Measurements from ENCODE around the gene ID3. TPM values are rescaled to one million over a fixed set of nuclear protein-coding genes. Genes with fewer than 3 reads are reported as not detected.

ID3 gene
- polyA plus RNA-seq, 4 donors: 78.1 to 157 (median 125) TPM

- 0 to 1% (median 0%) methylated on average over 56 to 85 of the region's 85 CpGs for WGBS, 3 donors
- Histone ChIP-seq H3K9me3 (ENCODE audit: control insufficient read depth in 2 of 2, insufficient read depth in 1 of 2, low read depth in 1 of 2, low read length in 1 of 2) (no peaks in the 10 kb centered on the region), H3K4me1 (ENCODE audit: control insufficient read depth in 3 of 3, insufficient read depth in 2 of 3, low read depth in 1 of 3, low read length in 2 of 3) (peaks cover 12 to 70% (median 19%) of the 10 kb centered on the region in 3 donors), H3K27ac (ENCODE audit: low read depth in 1 of 3, low read length in 2 of 3) (peak within 1 kb of the TSS; percentile 41 to 94 (median 78)), H3K4me3 (ENCODE audit: low read depth in 1 of 3, low read length in 3 of 3) (peak within 1 kb of the TSS; percentile 36 to 72 (median 43)), H3K36me3 (ENCODE audit: control insufficient read depth in 3 of 3, insufficient read depth in 2 of 3, low read depth in 1 of 3, low read length in 3 of 3) (peaks cover 0 to 7% (median 0%) of the 10 kb centered on the region in 3 donors), H3K27me3 (ENCODE audit: control insufficient read depth in 3 of 3, insufficient read depth in 3 of 3, low read length in 3 of 3) (no peaks in the 10 kb centered on the region)
- FAIRE-seq (no peak), DNase-seq (peak; percentile 90 to 94)
Observed at GRCh38 chr1:23530747-23531561, 28.3 kb downstream of the ID3 start, which contains the start of gene E2F2. E2F2 (minus strand) TSS chr1:23531233; CDS start chr1:23530793, 440 bp downstream.

DNA sequence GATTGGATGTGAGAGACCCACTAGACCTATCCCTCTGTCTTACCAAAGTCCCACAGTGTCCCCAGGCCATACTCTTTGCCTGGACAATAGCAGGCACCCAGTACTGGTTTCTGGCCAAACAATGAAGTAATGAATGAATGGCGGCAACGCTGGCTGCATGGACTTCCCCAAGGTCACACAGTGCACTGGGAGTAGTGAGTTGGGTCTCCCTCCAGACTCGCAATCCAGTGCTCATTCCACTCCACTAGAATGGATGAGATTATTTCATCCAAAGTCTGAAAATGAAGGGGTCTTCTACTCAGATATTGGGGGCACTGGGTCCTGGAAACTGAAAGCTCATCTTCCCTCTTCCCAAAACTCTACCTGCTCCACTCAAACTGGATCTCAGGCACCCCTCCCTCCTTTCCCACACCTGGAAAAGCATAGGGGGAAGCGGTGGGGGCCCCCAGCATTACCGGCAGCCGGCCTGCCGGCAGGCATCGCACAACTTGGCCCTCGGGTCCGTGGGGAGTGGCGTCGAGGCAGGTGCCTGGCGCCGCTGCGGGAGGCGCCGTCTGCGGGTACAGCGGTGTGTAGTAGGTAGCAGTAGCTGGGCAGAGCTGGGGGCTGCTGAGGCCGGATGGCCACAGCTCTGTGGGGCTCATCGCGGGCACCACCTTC is 29.1 kb downstream of the ID3 start:
- peaks cover 12 to 77% (median 26%) of the 10 kb centered on the region in 3 donors for H3K4me1 ChIP-seq (ENCODE audit: control insufficient read depth in 3 of 3, insufficient read depth in 2 of 3, low read depth in 1 of 3, low read length in 2 of 3)
- peak overlapping the region in 2 of 3 donors; percentile 78 to 94 for H3K27ac ChIP-seq (ENCODE audit: low read depth in 1 of 3, low read length in 2 of 3)
- no peaks in the 10 kb centered on the region for H3K9me3 ChIP-seq (ENCODE audit: control insufficient read depth in 2 of 2, insufficient read depth in 1 of 2, low read depth in 1 of 2, low read length in 1 of 2)
- DNase-seq (peak in 1 of 2 donors; percentile 59), FAIRE-seq (no peak)
- H3K4me3 ChIP-seq (ENCODE audit: low read depth in 1 of 3, low read length in 3 of 3): peak overlapping the region; percentile 36 to 72 (median 43)
- no peaks in the 10 kb centered on the region for H3K27me3 ChIP-seq (ENCODE audit: control insufficient read depth in 3 of 3, insufficient read depth in 3 of 3, low read length in 3 of 3)
- peaks cover 0 to 7% (median 0%) of the 10 kb centered on the region in 3 donors for H3K36me3 ChIP-seq (ENCODE audit: control insufficient read depth in 3 of 3, insufficient read depth in 2 of 3, low read depth in 1 of 3, low read length in 3 of 3)
- 2 to 5% (median 5%) methylated on average over 19 to 22 of the region's 22 CpGs for WGBS, 3 donors

DNA sequence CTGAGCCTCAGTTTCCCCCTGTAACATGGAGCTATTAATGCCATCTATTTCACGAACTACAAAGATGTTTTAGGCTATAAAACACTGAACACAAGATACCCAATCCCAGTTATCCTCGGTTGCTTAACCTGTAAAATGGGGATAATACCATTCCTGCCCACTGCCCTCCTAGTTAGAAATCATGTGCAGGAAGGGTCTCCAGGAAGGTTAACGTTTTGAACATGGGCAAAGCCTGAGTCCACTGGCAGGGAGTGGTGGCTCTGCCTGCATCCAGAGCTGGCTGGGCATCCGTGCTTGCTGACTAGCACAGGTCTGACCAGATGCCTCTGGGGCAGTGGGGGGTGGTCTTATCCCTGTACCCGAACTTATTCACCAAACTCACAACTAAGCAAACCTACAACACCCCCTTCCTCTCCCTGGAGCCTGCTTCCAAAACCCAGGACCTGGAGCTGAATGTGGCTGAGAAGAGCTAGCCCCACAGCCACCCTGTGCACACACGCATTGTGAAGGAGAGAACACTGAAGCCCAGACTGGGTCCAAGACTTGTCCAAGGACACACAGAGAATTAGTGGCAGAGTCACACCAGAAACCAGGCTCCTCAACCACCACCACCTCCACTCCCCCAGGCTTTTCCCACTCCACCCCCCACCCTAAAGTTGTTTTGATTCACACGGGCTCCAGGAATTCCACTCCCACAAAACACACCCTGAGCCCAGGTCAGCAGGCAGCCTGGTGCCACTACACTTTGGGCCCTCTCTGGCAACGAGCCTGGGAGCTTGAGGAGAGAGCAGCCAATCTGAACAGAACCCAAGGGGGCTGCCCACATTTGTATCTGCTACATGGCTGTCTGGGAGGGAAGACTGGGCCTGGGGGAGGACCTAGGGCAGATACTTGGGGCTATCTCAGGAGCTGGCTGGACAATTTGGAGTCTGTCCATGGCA is 29.9 kb downstream of the ID3 start:
- 28 to 45% (median 28%) methylated on average over 8 of the region's 8 CpGs for WGBS, 3 donors
- H3K9me3 ChIP-seq (ENCODE audit: control insufficient read depth in 2 of 2, insufficient read depth in 1 of 2, low read depth in 1 of 2, low read length in 1 of 2): no peaks in the 10 kb centered on the region
- peak overlapping the region; percentile 72 to 94 (median 78) for H3K27ac ChIP-seq (ENCODE audit: low read depth in 1 of 3, low read length in 2 of 3)
- FAIRE-seq (no peak), DNase-seq (peak; percentile 25 to 72)
- peak overlapping the region in 2 of 3 donors; percentile 43 to 72 for H3K4me3 ChIP-seq (ENCODE audit: low read depth in 1 of 3, low read length in 3 of 3)
- H3K36me3 ChIP-seq (ENCODE audit: control insufficient read depth in 3 of 3, insufficient read depth in 2 of 3, low read depth in 1 of 3, low read length in 3 of 3): peaks cover 0 to 7% (median 0%) of the 10 kb centered on the region in 3 donors
- peaks cover 19 to 85% (median 26%) of the 10 kb centered on the region in 3 donors for H3K4me1 ChIP-seq (ENCODE audit: control insufficient read depth in 3 of 3, insufficient read depth in 2 of 3, low read depth in 1 of 3, low read length in 2 of 3)
- no peaks in the 10 kb centered on the region for H3K27me3 ChIP-seq (ENCODE audit: control insufficient read depth in 3 of 3, insufficient read depth in 3 of 3, low read length in 3 of 3)

DNA sequence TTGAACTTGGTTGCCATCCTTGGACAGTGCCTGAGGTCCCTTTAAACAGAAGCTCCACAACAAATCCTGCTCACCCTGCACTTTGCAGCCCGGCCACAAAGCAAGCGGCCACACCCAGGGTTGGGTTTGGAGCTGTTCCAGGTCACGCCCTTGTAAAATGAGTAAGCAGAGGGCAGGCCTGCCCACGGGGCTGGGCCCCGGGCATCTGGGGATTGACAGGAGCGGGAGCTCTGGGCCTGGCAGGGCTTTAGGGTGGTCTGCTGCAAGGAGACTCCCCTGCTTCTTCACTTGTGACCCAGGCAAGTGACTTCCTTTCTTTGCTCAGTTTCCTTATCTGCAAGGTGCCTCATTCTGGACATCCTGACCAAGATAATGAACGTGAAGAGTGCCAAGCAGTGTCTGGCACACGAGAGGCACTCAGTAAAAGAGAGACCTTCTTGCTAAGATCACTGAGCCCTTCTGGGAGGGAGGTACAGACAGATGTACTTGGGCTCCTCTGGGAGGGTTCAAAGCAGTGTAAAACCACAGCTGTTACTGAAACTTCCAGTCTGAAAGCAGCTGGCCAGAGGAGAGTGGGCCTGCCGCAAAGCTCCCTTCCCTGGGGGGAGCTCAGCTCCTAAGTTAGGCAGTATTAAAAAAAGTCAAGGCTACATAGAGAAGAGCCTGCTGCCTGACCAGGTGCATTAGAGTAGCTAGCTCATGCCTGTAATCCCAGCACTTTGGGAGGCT is 30.9 kb downstream of the ID3 start:
- H3K4me1 ChIP-seq (ENCODE audit: control insufficient read depth in 3 of 3, insufficient read depth in 2 of 3, low read depth in 1 of 3, low read length in 2 of 3): peaks cover 19 to 86% (median 29%) of the 10 kb centered on the region in 3 donors
- peaks cover 0 to 7% (median 0%) of the 10 kb centered on the region in 3 donors for H3K36me3 ChIP-seq (ENCODE audit: control insufficient read depth in 3 of 3, insufficient read depth in 2 of 3, low read depth in 1 of 3, low read length in 3 of 3)
- 3 to 8% (median 6%) methylated on average over 9 of the region's 9 CpGs for WGBS, 3 donors
- no peak for FAIRE-seq
- H3K27ac ChIP-seq (ENCODE audit: low read depth in 1 of 3, low read length in 2 of 3): peak overlapping the region; percentile 72 to 94 (median 78)
- H3K9me3 ChIP-seq (ENCODE audit: control insufficient read depth in 2 of 2, insufficient read depth in 1 of 2, low read depth in 1 of 2, low read length in 1 of 2): no peaks in the 10 kb centered on the region
- DNase-seq: peak; percentile 96 to 98
- no peaks in the 10 kb centered on the region for H3K27me3 ChIP-seq (ENCODE audit: control insufficient read depth in 3 of 3, insufficient read depth in 3 of 3, low read length in 3 of 3)
- H3K4me3 ChIP-seq (ENCODE audit: low read depth in 1 of 3, low read length in 3 of 3): no peak overlapping the region

DNA sequence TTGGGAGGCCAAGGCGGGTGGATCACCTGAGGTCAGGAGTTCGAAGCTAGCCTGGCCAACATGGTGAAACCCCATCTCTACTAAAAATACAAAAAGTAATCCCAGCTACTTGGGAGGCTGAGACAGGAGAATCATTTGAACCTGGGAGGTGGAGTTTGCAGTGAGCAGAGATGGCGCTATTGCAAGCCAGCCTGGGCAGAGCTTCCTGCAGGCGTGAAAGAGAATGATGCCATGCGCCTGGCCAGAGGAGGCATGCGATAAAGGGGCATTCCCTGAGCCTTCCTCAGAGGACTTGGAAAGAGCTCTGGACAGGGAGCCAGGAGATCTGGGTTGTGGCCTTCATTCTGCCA is 31.4 kb downstream of the ID3 start:
- no peak for DNase-seq
- H3K27ac ChIP-seq (ENCODE audit: low read depth in 1 of 3, low read length in 2 of 3): peak overlapping the region; percentile 72 to 78 (median 73)
- WGBS, 3 donors: 25 to 49% (median 28%) methylated on average over 6 of the region's 6 CpGs
- no peaks in the 10 kb centered on the region for H3K9me3 ChIP-seq (ENCODE audit: control insufficient read depth in 2 of 2, insufficient read depth in 1 of 2, low read depth in 1 of 2, low read length in 1 of 2)
- no peak for FAIRE-seq
- peaks cover 0 to 7% (median 0%) of the 10 kb centered on the region in 3 donors for H3K36me3 ChIP-seq (ENCODE audit: control insufficient read depth in 3 of 3, insufficient read depth in 2 of 3, low read depth in 1 of 3, low read length in 3 of 3)
- H3K4me3 ChIP-seq (ENCODE audit: low read depth in 1 of 3, low read length in 3 of 3): no peak overlapping the region
- no peaks in the 10 kb centered on the region for H3K27me3 ChIP-seq (ENCODE audit: control insufficient read depth in 3 of 3, insufficient read depth in 3 of 3, low read length in 3 of 3)
- H3K4me1 ChIP-seq (ENCODE audit: control insufficient read depth in 3 of 3, insufficient read depth in 2 of 3, low read depth in 1 of 3, low read length in 2 of 3): peaks cover 19 to 84% (median 29%) of the 10 kb centered on the region in 3 donors

DNA sequence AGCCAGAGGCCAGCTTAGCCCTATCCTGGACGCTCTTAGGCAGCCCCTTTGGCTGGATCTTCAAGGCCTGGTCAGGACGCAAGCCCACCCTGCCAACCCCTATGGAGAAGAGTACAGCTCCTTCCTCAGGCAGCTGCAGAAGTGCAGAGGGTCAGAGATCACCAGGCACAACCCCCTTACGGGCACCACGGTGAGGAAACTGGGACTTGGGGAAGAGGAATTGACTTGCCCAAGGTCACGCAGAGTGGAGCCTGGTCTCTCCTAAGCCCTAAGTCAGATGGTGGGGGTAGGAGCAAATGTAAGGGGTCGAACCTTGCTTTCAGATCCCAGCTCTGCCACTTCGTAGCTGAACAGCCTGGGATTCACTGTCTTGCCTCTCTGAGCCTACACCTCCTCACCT is 31.9 kb downstream of the ID3 start:
- DNase-seq: no peak
- Histone ChIP-seq H3K9me3 (ENCODE audit: control insufficient read depth in 2 of 2, insufficient read depth in 1 of 2, low read depth in 1 of 2, low read length in 1 of 2) (no peaks in the 10 kb centered on the region), H3K27ac (ENCODE audit: low read depth in 1 of 3, low read length in 2 of 3) (peak overlapping the region; percentile 72 to 78 (median 73)), H3K4me1 (ENCODE audit: control insufficient read depth in 3 of 3, insufficient read depth in 2 of 3, low read depth in 1 of 3, low read length in 2 of 3) (peaks cover 19 to 80% (median 29%) of the 10 kb centered on the region in 3 donors), H3K27me3 (ENCODE audit: control insufficient read depth in 3 of 3, insufficient read depth in 3 of 3, low read length in 3 of 3) (no peaks in the 10 kb centered on the region), H3K4me3 (ENCODE audit: low read depth in 1 of 3, low read length in 3 of 3) (no peak overlapping the region), H3K36me3 (ENCODE audit: control insufficient read depth in 3 of 3, insufficient read depth in 2 of 3, low read depth in 1 of 3, low read length in 3 of 3) (peaks cover 0 to 7% (median 0%) of the 10 kb centered on the region in 3 donors)
- WGBS, 3 donors: 66 to 83% (median 70%) methylated on average over 7 of the region's 7 CpGs
- FAIRE-seq: no peak

DNA sequence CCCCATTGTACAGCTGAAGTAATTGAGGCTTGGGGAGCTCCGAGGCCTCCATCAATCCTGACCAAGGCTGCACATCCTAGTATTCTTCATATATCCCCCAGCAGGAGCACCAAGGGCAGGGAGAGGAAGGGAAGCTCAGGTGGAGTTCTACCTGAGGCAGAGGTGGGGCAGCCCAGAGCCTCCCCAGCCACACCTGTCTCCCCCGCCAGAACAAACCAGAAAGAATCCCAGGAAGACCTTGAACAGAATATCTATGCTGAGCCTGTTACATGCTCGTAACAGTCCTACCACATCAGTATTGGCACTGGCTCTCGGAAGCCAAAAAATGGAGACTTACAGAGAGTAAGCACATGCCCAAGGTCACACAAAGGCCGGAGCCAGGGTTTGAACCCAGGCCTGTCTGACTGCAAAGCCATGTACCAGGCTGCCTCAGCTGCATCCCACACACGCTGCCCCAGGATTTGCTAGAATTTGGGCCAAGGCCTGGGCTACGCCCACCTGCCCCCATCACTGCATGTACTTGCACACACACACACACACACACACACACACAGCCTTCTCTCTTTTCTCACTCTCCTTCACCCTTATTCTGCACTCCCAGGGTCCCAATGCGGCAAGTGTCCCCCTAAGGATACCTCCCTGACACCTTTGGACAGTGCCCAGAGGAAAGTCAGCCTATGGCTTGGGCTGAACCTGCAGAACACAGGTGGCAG is 32.8 kb downstream of the ID3 start:
- Histone ChIP-seq H3K9me3 (ENCODE audit: control insufficient read depth in 2 of 2, insufficient read depth in 1 of 2, low read depth in 1 of 2, low read length in 1 of 2) (no peaks in the 10 kb centered on the region), H3K36me3 (ENCODE audit: control insufficient read depth in 3 of 3, insufficient read depth in 2 of 3, low read depth in 1 of 3, low read length in 3 of 3) (peaks cover 0 to 13% (median 0%) of the 10 kb centered on the region in 3 donors), H3K4me3 (ENCODE audit: low read depth in 1 of 3, low read length in 3 of 3) (no peak overlapping the region), H3K27ac (ENCODE audit: low read depth in 1 of 3, low read length in 2 of 3) (peak overlapping the region in 2 of 3 donors; percentile 49 to 78), H3K27me3 (ENCODE audit: control insufficient read depth in 3 of 3, insufficient read depth in 3 of 3, low read length in 3 of 3) (no peaks in the 10 kb centered on the region), H3K4me1 (ENCODE audit: control insufficient read depth in 3 of 3, insufficient read depth in 2 of 3, low read depth in 1 of 3, low read length in 2 of 3) (peaks cover 17 to 71% (median 25%) of the 10 kb centered on the region in 3 donors)
- WGBS, 3 donors: 67 to 80% (median 77%) methylated on average over 8 of the region's 8 CpGs
- no peak for FAIRE-seq
- DNase-seq: peak in 1 of 2 donors; percentile 34

Measured in small intestine (tissue), 7 donors.